Measurements from ENCODE around the gene MED1.

- TF ChIP-seq POLR2A (IDR thresholded peaks at IDR 0.05) (peak in 1 of 4 donors; percentile 18), CTCF (IDR thresholded peaks at IDR 0.05) (no peak), POLR2AphosphoS5 (IDR thresholded peaks at IDR 0.05) (peak; percentile 48 to 86 (median 60))
Observed at GRCh38 chr17:39450847-39451581, at the start of gene MED1.

Measured in stomach (tissue), 4 donors.